NCI-H1092 (cell line): ENCODE data around the gene USP34.
"Not testable (repeated sequence)": the region's sequence is repeated elsewhere in the genome, so short reads cannot be mapped to it uniquely, and the experiment has no call there.

Source experiments
- DNase-seq: peaks from one replicate; lab custom pipeline; 2025; lab: John Stamatoyannopoulos, UW

The USP34 gene

DNA sequence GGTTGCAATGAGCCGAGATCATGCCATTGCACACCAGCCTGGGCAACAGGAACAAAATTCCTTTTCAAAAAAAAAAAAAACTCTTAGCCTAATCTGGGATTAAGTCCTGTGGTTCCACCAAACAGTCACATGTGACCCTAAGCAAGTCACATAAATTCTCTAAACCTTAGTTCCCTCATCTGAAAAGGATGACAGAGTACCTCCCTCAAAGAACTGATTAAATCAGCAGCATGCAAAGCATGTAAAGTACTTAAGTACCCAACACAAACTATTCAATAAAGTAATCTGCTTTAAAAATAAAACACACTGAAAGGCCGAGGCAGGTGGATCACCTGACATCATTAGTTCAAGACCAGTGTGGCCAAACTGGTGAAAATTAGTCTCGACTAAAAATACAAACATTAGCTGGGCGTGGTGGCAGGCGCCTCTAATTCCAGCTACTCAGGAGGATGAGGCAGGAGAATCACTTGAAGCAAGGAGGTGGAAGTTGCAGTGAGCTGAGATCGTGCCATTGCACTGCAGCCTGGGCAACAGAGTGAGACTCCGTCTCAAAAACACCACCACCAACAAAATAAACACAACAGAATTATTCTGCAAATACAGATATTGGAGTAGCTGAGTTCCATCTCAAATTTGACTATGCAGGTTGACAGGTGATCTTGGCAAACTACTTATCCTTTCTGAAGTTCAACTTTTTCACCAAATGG, 7.0 kb downstream of the USP34 start:
- no peak for DNase-seq

DNA sequence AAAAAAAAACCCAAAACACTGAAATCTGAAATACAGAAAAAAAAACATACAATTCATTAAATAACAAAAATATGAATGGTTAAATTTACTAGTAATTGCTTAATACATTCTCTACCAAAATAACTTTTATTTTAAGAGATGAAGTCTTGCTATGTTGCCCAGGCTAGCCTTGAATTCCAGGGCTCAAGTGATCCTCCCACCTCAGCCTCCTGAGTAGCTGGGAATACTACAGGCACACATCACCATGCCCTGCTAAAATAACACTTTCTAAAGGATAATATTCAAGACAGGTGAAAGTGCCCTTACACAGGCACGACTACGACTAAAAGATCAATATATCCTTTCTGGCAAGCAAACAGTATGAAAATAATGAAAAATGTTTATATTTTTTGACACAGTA, 9.5 kb downstream of the USP34 start:
- no peak for DNase-seq

DNA sequence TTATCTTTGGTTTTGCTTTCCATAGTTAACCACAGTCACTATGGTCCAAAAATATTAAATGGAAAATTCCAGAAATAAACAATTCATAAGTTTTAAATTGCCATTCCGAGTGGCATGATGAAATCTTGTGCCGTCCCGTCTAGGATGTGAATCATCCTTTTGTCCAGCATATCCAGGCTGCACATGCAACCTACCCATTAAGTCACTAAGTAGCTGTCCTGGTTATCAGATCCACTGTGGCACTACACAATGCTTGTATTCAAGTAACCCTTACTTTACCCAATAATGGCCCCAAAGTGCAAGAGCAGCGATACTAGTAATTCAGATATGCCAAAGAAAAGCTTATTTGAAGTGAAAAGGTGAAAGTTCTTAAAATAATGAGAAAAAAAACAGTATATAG, 10.7 kb downstream of the USP34 start:
- DNase-seq = no peak

DNA sequence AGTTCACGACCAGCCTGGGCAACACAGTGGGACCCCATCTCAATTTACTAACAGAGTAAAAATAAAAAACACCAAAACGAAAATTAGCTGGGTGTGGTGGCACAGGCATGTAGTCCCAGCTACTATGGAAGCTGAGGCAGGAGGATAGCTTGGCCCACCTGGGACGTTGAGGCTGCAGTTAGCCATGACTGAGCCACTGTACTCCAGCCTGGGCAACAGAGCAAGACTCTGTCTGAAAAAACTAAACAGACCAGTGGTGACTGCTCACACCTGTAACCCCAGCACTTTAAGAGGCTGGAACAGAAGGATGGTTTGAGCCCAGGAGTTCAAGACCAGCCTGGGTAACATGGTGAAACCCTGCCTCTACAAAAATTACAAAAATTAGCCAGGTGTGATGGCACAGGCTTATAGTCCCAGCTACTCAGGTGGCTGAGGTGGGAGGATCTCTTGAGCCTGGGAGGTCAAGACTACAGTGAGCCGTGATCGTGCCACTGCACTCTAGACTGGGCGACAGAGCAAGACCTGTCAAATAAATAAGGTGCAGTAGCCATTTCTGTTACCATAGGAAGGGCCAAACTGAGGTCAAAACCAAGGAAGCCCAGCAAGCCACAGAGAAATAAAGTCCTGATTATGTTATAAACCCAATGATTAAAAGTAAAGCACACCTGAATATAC, 14.0 kb downstream of the USP34 start:
- DNase-seq = no peak

DNA sequence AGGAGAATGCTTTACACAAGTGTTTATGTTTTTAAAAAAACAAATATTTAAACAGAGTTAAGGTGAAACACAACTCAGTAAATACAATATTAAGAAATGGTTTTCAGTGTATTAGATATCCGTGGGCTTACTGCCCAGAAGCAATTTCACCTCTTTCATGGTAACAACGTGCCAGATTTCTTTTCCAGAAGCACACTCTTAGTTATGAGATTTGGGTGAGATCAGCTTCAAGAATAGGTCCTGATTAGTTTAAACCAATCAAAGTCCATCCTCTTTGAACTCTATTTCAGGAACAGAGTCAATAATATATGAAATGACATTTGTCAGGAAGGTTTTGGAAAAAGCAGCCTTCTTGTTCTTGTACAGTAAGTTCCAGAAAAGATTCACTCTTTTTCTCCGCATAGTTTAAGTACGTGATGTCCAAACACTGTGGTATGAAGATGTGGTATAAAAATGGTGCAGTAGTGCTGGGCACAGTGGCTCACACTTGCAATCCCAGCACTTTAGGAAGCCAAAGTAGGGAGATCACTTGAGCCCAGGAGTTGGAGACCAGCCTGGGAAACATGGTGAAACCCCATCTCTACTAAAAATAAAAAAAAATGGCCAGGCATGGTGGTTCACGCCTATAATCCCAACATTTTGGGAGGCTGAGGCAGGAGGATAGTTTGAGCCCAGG, 14.7 kb downstream of the USP34 start:
- DNase-seq = no peak

DNA sequence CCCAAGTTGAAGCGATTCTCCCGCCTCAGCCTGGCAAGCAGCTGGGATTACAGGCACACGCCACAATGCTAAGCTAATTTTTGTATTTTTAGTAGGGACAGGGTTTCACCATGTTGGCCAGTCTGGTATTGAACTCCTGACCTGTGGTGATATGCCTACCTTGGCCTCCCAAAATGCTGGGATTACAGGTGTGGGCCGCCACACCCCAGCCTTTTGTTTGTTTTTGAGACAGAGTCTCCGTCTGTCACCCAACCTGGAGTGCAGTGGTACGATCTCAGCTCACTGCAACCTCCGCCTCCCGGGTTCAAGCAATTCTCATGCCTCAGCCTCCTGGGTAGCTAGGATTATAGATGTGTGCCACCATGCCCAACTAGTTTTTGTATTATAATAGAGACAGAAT, 15.9 kb downstream of the USP34 start:
- DNase-seq = not testable (repeated sequence)

DNA sequence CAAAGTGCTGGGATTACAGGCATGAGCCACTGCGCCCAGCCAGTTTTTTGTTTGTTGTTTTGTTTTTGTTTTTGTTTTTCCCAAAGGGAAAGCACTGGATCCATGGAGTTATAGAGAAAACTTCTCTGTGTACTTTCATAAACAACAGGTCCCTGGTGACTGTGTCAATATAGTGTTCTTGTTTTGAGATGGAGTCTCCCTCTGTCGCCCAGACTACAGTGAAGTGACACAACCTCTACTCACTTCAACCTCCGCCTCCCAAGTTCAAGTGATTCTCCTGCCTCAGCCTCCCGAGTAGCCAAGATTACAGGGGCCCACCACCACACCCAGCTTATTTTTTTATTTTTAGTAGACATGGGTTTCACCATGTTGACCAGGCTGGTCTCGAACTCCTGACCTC, 16.5 kb downstream of the USP34 start:
- DNase-seq = no peak

DNA sequence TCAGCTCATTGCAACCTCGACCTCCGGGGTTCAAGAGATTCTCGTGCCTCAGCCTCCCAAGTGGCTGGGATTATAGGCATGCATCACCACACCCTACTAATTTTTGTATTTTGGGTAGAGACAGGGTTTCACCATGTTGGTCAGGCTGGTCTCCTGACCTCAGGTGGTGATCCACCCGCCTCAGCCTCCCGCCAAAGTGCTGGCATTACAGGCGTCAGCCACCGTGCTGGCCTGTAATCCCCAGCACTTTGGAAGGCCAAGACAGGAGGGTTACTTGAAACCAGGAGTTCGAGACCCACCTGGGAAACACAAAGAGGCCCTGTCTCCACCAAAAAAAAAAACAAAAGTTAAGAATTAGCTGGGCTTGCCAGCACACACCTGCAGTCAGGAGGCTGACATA, 18.5 kb downstream of the USP34 start:
- no peak for DNase-seq

DNA sequence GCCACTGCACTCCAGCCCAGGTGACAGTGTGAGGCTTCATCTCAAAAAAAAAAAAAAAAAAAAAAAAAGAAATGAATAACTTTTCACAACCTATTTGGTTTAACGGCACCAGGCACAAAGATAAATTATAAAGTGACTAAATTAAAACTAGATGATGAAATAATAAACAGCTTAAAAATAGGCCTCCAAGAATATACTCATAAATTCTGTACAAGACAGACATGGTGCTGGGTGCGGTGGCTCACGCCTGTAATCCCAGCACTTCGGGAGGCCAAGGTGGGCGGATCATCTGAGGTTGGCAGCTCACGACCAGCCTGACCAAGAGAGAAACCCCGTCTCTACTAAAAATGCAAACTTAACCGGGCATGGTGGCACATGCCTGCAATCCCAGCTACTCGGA, 19.7 kb downstream of the USP34 start:
- DNase-seq = no peak

DNA sequence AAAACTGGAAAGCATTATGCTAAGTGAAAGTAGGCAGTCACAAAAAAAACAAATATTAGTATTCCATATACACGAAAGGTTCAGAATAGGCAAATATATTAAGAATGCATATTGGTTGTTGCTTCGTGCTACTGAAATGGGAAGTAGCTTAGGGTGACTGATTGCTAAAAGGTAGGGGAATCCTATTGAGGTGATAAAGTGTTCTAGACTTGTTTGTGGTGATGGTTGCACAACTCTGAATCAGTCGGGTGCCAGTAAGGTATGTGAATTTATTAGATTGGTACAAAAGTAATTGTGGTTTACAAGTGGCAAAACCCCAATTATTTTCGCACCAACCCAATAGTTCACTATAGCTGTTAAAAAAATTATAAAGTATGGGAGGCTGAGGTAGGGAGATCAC, 20.7 kb downstream of the USP34 start:
- no peak for DNase-seq

DNA sequence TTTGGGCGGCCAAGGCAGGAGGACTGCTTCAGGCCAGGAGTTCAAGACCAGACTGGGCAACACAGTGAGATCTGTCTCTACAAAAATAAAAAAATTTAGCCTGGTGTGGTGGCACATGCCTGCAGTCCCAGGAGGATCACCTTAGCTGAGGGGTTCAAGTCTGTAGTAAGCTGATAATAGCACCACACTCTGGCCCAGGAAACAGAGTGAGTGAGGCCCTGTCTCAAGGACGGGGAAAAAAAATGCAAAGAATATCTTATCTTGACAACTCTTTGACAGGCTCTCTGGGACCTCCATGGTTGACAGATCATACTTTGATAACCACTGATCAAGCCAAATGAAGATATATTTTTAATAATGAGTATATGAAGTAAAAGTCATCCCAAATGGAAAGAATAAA, 22.7 kb downstream of the USP34 start:
- DNase-seq = no peak

DNA sequence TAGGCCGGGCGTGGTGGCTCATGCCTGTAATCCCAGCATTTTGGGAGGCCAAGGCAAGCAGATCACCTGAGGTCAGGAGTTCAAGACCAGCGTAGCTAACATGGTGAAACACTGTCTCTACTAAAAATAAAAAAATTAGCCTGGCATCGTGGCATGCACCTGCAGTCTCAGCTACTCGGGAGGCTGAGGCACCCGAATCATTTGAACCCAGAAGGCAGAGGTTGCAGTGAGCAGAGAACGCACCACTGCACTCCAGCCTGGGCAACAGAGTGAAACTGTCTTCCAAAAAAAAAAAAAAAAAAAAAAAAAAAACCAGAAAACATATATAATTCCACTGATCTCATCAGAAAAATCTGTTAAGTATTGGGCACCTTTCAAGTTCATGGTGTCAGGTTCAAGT, 23.9 kb downstream of the USP34 start:
- not testable (repeated sequence) for DNase-seq

DNA sequence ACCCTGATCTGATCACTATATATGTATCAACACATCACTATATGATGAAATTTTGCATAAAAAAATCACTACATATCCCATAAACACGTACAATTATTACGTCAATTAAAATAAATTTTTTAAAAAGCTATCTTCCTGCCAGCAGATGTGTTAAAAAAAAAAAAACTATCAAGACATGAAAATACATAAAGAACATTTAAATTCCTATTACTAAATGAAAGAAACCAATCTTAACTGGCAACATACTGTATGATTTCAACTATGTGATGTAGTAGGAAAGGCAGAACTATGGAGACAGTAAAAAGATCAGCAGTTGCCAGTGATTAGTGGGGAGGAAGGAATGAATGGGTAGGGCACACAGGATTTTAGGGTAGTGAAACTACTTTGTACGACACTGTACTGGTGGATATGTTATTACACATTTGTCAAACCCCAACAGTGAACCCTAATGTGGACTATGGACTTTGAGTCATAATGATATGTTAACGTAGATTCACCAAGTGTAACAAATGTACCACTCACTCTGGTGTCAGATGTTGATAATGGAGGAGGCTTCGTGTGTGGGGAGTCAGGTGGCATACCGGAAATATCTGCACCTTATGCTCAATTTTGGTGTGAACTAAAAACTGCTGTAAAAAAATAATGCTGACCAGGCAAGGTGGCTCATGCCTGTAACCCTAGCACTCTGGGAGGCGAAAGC, 27.4 kb downstream of the USP34 start:
- no peak for DNase-seq

DNA sequence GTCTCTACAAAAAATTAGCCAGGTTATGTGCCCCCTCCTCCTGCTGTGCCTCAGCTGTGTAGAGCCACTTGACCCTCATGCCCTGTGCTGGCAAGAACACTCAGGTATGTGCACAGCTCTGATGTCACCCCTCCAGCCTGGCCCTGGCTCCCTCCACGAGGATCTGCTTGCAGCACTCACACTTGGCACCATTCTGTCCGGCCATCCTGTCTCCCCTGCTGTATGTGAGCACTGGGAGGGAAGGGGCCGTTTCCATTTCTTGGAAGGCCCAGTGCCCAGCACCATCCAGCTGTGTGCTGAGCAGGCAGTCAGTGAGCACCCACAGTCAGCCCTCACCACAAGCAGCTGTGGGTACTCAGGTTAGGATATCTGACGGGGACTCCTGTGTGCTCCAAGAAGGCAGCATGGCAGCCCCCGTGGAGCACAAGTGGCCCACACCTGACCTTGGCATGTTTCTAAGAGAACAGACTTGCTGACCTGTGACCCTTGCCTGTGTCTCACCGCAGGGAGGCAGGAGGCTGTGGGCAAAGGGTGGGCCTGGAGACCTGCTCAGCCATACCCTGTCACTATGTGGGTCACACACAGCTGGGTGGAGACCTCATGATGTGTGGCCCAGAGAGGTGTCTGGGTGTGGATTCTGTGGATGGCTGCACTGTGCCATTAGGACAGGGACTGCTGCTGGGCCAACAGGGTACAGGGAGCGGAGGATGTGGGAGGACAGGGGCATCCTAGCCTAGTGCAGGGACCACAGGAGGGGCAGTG, 31.5 kb downstream of the USP34 start:
- no peak for DNase-seq

DNA sequence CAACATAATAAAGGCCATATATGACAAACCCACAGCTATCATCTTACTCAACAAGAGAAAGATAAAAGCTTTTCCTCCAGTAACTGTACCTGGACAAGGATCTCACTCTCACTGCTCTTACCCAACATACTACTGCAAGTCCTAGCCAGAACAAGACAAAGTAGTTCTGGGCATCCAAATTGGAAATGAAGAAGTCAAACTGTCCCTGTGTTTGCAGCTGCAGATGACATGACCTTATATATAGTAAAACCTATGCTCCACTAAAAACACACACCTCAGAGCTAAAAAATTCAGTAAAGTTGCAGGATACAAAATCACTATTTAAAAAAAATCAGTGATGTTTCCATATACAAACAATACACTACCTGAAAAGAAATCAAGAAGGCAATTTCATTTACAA, 32.2 kb downstream of the USP34 start:
- DNase-seq = no peak

DNA sequence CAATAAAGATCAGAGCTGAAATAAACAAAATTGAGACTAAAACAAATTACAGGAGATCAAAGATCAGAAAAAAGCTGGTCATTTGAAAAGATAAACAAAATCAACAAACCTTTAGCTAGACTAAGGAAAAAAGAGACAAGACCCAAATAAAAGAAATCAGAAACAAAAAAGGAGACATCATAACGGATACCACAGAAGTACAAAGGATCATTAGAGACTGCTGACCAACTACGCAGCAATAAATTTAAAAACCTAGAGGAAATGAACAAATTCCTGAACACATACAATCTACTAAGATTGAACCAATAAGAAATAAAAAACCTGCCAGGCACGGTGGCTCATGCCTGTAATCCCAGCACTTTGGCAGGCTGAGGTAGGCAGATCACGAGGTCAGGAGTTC, 33.7 kb downstream of the USP34 start:
- DNase-seq = no peak

DNA sequence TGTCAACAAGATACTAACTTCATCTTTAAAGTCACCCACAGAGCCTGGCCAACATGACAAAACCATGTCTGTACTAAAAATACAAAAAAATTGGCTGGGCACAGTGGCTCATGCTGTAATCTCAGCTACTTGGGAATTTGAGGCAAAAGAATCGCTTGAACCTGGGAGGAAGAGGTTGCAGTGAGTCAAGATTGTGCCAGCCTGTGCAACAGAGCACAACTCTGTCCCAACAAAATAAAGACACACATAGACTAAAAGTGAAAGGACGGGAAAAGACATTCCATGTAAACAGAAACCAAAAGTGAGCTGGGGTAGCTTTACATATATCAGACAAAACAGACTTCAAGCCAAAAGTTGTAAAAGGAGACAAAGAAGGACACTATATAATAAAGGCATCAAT, 34.8 kb downstream of the USP34 start:
- no peak for DNase-seq

DNA sequence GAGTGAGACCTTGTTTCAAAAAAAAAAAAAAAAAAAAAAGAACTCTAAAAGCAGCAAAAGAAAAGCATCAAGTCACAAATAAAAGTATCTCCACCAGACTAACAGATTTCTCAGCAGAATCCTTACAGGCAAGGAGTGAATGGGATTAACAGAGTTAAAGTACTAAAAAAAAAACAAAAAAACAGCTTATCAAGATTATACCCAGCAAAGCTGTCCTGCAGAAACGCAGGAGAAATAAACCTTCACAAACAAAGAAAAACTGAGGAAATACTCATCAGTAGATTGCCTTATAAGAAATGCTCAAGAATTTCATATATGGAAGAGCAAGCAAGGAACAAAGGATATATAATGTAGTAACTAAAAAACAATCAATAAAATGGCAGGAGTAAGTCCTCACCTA, 35.6 kb downstream of the USP34 start:
- DNase-seq = no peak

DNA sequence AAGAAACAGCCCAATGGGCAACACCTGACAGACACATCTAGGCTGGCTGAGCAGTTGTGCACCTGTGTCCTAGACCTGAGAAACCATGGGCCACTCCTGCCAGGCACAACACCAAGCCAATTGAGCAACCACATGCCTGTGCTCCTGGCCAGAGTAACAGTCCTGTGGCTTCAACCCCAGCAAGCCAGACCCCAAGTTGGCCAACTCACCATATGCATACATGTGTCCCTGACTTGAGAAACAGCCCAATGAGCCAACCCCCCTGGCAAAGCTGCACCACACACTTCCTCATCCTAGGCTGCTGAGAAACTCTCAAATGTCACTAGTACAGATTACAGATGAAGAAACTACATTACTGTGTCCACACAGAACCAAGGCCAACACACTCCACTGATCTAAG, 36.6 kb downstream of the USP34 start:
- DNase-seq = no peak

DNA sequence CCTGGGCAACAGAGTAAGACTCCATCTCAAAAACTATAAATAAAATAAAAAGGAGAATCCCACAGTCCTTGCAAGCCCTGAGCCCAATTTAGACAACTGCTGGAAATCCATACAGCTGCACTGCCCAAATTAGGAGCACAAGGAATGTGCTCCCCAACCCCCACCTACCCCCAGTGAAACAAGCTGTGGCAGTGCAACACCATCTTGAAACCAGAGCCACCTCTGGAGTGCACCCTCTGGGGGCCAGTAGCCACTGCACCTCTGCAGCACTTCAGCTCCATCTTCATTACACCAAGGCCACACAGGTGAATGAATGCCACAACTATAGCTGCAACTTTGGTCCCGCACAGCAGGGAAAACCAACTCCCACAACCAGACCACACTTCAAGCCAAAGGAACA, 37.3 kb downstream of the USP34 start:
- DNase-seq = no peak

DNA sequence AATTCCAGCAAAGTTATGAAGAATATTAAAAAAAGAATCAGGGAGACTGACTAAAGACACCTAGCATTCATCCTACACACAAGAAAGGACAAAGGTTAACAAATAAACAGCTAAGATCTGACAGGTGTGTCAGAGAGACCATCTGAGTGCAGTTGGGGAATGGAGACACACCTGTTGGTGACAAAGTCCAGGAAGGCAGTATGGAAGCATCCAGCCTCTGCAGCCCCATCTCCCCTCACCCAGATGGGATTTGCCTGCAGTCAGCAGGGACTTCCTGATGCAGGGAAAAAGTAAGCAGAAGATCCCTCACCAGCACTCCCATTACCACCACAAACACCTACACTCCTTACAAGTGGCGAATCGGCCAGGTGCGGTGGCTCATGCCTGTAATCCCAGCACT, 37.9 kb downstream of the USP34 start:
- no peak for DNase-seq

DNA sequence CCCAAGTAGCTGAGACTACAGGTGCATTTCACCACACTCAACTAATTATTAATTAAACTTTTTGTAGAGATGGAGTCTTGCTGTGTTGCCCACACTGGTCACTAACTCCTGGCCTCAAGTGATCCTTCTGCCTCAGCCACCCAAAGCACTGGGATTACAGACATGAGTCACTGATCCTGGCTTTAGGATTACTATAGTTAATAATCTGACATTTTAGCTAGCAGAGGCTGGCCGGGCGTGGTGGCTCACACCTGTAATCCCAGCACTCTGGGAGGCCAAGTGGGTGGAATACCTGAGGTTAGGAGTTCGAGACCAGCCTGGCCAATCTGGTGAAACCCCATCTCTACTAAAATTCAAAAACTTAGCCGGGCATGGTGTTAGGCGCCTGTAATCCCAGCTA, 39.5 kb downstream of the USP34 start:
- DNase-seq = no peak
